ENCODE results near the gene PPM1H.

DNA sequence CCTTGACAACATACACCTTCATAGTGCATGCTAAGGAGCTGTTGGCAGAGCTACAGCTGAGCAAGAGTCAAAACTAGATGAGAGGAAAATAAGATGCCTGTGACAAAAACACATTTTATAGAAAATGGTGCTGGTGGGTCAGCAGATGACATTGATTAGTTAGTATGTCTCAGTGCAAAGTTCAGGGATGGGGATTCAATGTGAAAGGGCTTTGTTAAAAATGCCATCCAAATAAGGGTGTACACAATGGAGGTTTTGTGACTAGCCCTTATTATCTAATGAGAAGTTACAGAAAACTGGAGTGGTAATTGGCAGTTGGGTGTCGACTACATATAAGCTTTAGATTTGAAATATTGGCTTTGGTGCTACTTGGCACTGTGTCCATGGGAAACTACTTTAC lies 299.3 kb downstream of the PPM1H start:
- TF ChIP-seq, protein P1, sequence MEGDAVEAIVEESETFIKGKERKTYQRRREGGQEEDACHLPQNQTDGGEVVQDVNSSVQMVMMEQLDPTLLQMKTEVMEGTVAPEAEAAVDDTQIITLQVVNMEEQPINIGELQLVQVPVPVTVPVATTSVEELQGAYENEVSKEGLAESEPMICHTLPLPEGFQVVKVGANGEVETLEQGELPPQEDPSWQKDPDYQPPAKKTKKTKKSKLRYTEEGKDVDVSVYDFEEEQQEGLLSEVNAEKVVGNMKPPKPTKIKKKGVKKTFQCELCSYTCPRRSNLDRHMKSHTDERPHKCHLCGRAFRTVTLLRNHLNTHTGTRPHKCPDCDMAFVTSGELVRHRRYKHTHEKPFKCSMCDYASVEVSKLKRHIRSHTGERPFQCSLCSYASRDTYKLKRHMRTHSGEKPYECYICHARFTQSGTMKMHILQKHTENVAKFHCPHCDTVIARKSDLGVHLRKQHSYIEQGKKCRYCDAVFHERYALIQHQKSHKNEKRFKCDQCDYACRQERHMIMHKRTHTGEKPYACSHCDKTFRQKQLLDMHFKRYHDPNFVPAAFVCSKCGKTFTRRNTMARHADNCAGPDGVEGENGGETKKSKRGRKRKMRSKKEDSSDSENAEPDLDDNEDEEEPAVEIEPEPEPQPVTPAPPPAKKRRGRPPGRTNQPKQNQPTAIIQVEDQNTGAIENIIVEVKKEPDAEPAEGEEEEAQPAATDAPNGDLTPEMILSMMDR (IDR thresholded peaks at IDR 0.05) = no peak
- TF ChIP-seq POLR2AphosphoS5 (IDR thresholded peaks at IDR 0.05) (no peak), POLR2A (IDR thresholded peaks at IDR 0.05; ENCODE audit: low read depth) (no peak), EP300 (IDR thresholded peaks at IDR 0.05) (no peak)
